SU-DHL-6 (cell line): Measurements from ENCODE around the gene POT1.

Experiments used
- H2AFZ ChIP-seq: fragments of 200-600 bp; sonication (generic); 2 replicates; pipeline ENCODE4 v1.6.1; 2014; ENCODE audit warnings: low read depth, mild to moderate bottlenecking, moderate library complexity, mixed read lengths, antibody characterized with exemption, low read length; ENCODE audit not compliant: severe bottlenecking
- H3F3A ChIP-seq: fragments of 200-600 bp; shearing (Covaris generic); 2 replicates; pipeline ENCODE4 v1.6.0; 2016; ENCODE audit warnings: antibody characterized with exemption, mild to moderate bottlenecking; ENCODE audit not compliant: insufficient read depth
- H3K27ac ChIP-seq: fragments of 200-600 bp; sonication (generic); 2 replicates; pipeline ENCODE4 v1.5.1; 2016; ENCODE audit warnings: low read depth, mild to moderate bottlenecking, low read length, moderate library complexity, mixed read lengths
- H3K27me3 ChIP-seq: fragments of 200-600 bp; sonication (generic), shearing (Covaris generic); 2 replicates; pipeline ENCODE4 v1.6.0; 2014; ENCODE audit warnings: mild to moderate bottlenecking, low read length
- H3K36me3 ChIP-seq: fragments of 200-600 bp; sonication (generic); 2 replicates; pipeline ENCODE4 v1.6.1; 2014; ENCODE audit warnings: mild to moderate bottlenecking, low read length, mixed read lengths
- H3K4me2 ChIP-seq: fragments of 300-600, 200-600 bp; shearing (Covaris generic), sonication (generic); 2 replicates; pipeline ENCODE4 v1.6.0; 2014; ENCODE audit warnings: low read length, low read depth, mild to moderate bottlenecking; ENCODE audit not compliant: poor library complexity, severe bottlenecking
- H3K4me3 ChIP-seq: fragments of 200-600 bp; sonication (generic); 2 replicates; pipeline ENCODE4 v1.5.1; 2014; ENCODE audit warnings: antibody characterized with exemption, low read length, mild to moderate bottlenecking, mixed read lengths; ENCODE audit not compliant: insufficient read depth, poor library complexity, severe bottlenecking
- H3K79me2 ChIP-seq: fragments of 200-600 bp; sonication (generic); 2 replicates; pipeline ENCODE4 v1.6.1; 2014; ENCODE audit warnings: mild to moderate bottlenecking, low read length, moderate library complexity; ENCODE audit not compliant: insufficient read depth
- H3K9ac ChIP-seq: fragments of 200-600 bp; sonication (generic); 2 replicates; pipeline ENCODE4 v1.7.0; 2014; ENCODE audit warnings: mild to moderate bottlenecking, low read length
- H3K9me2 ChIP-seq: fragments of 200-600 bp; sonication (generic); replicated peaks from 2 replicates; pipeline ENCODE4 v1.6.1; 2014; ENCODE audit warnings: low read length; ENCODE audit not compliant: insufficient read depth
- H3K9me3 ChIP-seq: fragments of 200-600 bp; sonication (generic); 2 replicates; pipeline ENCODE4 v1.6.1; 2014; ENCODE audit warnings: low read length, mixed read lengths; ENCODE audit not compliant: insufficient read depth
- H4K20me1 ChIP-seq: fragments of 200-600 bp; sonication (generic); 2 replicates; pipeline ENCODE4 v1.6.1; 2014; ENCODE audit warnings: low read depth, mild to moderate bottlenecking, antibody characterized with exemption, low read length, moderate library complexity, mixed read lengths
- CTCF ChIP-seq: fragments of 200-600 bp; sonication (generic); IDR thresholded peaks from one replicate; pipeline ENCODE4 v1.5.1; 2017; ENCODE audit warnings: antibody characterized with exemption, mild to moderate bottlenecking, low read length, moderate library complexity; ENCODE audit not compliant: insufficient read depth, poor library complexity, severe bottlenecking
- EZH2phosphoT487 ChIP-seq: fragments of 200-600 bp; sonication (generic), shearing (Covaris generic); conservative IDR thresholded peaks from 2 replicates; pipeline ENCODE4 v1.6.1; 2018; ENCODE audit warnings: mild to moderate bottlenecking, antibody characterized with exemption, low read length, moderate library complexity, mixed read lengths

Gene POT1

GRCh38 chr7:124840435-124840834, 89.2 kb downstream of the POT1 start:
- Histone ChIP-seq H3K36me3 (peaks cover 1% of the 10 kb centered on the region; the same call in 1 of the 2 replicates), H3K9me3 (no peaks in the 10 kb centered on the region), H3K4me3 (no peak overlapping the region), H3F3A (peaks cover 6% of the 10 kb centered on the region; the same call in 1 of the 2 replicates), H2AFZ (no peak overlapping the region), H3K9me2 (no peaks in the 10 kb centered on the region), H4K20me1 (no peaks in the 10 kb centered on the region), H3K9ac (no peak overlapping the region), H3K4me2 (no peak overlapping the region), H3K27me3 (no peaks in the 10 kb centered on the region), H3K27ac (no peak overlapping the region), H3K79me2 (no peaks in the 10 kb centered on the region)
- no peak for TF ChIP-seq EZH2phosphoT487
- TF ChIP-seq CTCF, result no peak

- Histone ChIP-seq H3K9me2 (no peaks in the 10 kb centered on the region), H3K27me3 (no peaks in the 10 kb centered on the region), H4K20me1 (no peaks in the 10 kb centered on the region), H3K4me3 (no peak overlapping the region), H3F3A (peaks cover 6% of the 10 kb centered on the region; the same call in 1 of the 2 replicates), H3K4me2 (no peak overlapping the region), H2AFZ (no peak overlapping the region), H3K9ac (no peak overlapping the region), H3K9me3 (no peaks in the 10 kb centered on the region), H3K36me3 (peaks cover 5% of the 10 kb centered on the region; the same call in 1 of the 2 replicates), H3K27ac (no peak overlapping the region), H3K79me2 (no peaks in the 10 kb centered on the region)
- no peak for TF ChIP-seq EZH2phosphoT487
- TF ChIP-seq CTCF, result no peak
Observed at GRCh38 chr7:124839687-124840086, 89.9 kb downstream of the POT1 start.

GRCh38 chr7:124836173-124836572, 93.5 kb downstream of the POT1 start:
- no peak overlapping the region for H3K4me2 ChIP-seq
- no peaks in the 10 kb centered on the region for H4K20me1 ChIP-seq
- no peak overlapping the region for H2AFZ ChIP-seq
- H3K36me3 ChIP-seq, result peaks cover 5% of the 10 kb centered on the region; the same call in 1 of the 2 replicates
- no peak overlapping the region for H3K27ac ChIP-seq
- H3K79me2 ChIP-seq, result no peaks in the 10 kb centered on the region
- H3K9ac ChIP-seq, result no peak overlapping the region
- no peak overlapping the region for H3K4me3 ChIP-seq
- H3F3A ChIP-seq, result peaks cover 6% of the 10 kb centered on the region; the same call in 1 of the 2 replicates
- H3K9me2 ChIP-seq, result no peaks in the 10 kb centered on the region
- H3K27me3 ChIP-seq, result no peaks in the 10 kb centered on the region
- no peak for TF ChIP-seq CTCF
- no peak for TF ChIP-seq EZH2phosphoT487
- H3K9me3 ChIP-seq, result no peaks in the 10 kb centered on the region

- H2AFZ ChIP-seq, result no peak overlapping the region
- no peak overlapping the region for H3K27ac ChIP-seq
Observed at GRCh38 chr7:124818807-124819206, 110.8 kb downstream of the POT1 start.

More at GRCh38 chr7:124818807-124819206, 110.8 kb downstream of the POT1 start:
- no peaks in the 10 kb centered on the region for H4K20me1 ChIP-seq
- no peak overlapping the region for H3K4me2 ChIP-seq
- H3K4me3 ChIP-seq, result no peak overlapping the region
- TF ChIP-seq EZH2phosphoT487 (no peak), CTCF (no peak)
- H3K9me2 ChIP-seq, result no peaks in the 10 kb centered on the region
- H3K27me3 ChIP-seq, result no peaks in the 10 kb centered on the region
- no peaks in the 10 kb centered on the region for H3F3A ChIP-seq
- H3K36me3 ChIP-seq, result peaks cover 6% of the 10 kb centered on the region
- H3K79me2 ChIP-seq, result no peaks in the 10 kb centered on the region
- H3K9me3 ChIP-seq, result no peaks in the 10 kb centered on the region
- no peak overlapping the region for H3K9ac ChIP-seq
